ENCODE measurements around the gene NR6A1. TPM values are rescaled to one million over a fixed set of nuclear protein-coding genes. Genes with fewer than 3 reads are reported as not detected.

The NR6A1 gene
- total and polyA plus RNA-seq, 2 of the 13 experiments (the other 11 are each of a cell fraction or from before 2014, with no cell fraction given): 28.1 to 31.5 TPM

DNA sequence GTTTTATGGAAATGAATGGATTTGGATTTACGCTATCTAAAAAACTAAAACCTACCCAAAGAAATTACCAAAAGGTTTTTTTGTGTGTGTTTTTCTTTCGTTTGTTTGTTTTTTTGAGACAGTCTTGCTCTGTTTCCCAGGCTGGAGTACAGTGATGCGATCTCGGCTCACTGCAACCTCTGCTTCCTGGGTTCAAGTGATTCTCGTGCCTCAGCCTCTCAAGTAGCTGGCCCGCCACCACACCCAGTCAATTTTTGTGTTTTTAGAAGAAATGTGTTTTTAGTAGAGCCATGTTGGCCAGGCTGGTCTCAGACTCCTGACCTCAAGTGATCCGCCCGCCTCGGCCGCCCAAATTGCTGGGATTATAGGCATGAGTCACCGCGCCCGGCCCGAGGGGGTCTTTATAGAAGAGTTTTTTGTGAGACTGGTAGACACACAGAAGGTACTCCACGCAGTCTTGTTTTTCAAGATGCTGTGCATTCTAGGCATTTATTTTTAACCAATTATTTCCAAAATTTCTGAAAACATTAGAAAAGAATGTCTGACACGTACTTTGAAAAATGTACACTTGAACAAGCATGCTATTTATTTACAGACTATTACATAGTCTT is 75.7 kb downstream of the NR6A1 start:
- H3K27me3 ChIP-seq (ENCODE audit: control insufficient read depth in 1 of 2, insufficient read depth in 2 of 2, low read length in 2 of 2): no peaks in the 10 kb centered on the region
- WGBS (ENCODE audit: low lambda C conversion rate): 36% methylated on average over 16 of the region's 16 CpGs
- CTCF ChIA-PET (ENCODE audit: low intra/inter-chr PET ratio, low total read pairs): no interaction called here
- TF ChIP-seq ZNF687 (CRISPR knock-in tag; IDR thresholded peaks at IDR 0.05) (peak; percentile 23; the same call in 1 of the 2 replicates), SOX6 (IDR thresholded peaks at IDR 0.05) (no peak), SOX6 (CRISPR knock-in tag; IDR thresholded peaks at IDR 0.05) (peak; percentile 26; the same call in 1 of the 2 replicates), ZNF124 (CRISPR knock-in tag; IDR thresholded peaks at IDR 0.05) (peak; percentile 9; the same call in 1 of the 2 replicates), ZNF20 (CRISPR knock-in tag; IDR thresholded peaks at IDR 0.05) (no peak), ZNF792 (CRISPR knock-in tag; IDR thresholded peaks at IDR 0.05) (0 out of 2 replicates have a peak, but pooled peaks have one; percentile 3), BCL3 (CRISPR knock-in tag; IDR thresholded peaks at IDR 0.05) (no peak), HOXA9 (CRISPR knock-in tag; IDR thresholded peaks at IDR 0.05; ENCODE audit: borderline replicate concordance) (no peak), FOSL2 (CRISPR knock-in tag; IDR thresholded peaks at IDR 0.05) (peak; percentile 60; the same call in 1 of the 2 replicates), JDP2 (CRISPR knock-in tag; IDR thresholded peaks at IDR 0.05; ENCODE audit: borderline replicate concordance) (no peak)
- TF ChIP-seq, protein P1, sequence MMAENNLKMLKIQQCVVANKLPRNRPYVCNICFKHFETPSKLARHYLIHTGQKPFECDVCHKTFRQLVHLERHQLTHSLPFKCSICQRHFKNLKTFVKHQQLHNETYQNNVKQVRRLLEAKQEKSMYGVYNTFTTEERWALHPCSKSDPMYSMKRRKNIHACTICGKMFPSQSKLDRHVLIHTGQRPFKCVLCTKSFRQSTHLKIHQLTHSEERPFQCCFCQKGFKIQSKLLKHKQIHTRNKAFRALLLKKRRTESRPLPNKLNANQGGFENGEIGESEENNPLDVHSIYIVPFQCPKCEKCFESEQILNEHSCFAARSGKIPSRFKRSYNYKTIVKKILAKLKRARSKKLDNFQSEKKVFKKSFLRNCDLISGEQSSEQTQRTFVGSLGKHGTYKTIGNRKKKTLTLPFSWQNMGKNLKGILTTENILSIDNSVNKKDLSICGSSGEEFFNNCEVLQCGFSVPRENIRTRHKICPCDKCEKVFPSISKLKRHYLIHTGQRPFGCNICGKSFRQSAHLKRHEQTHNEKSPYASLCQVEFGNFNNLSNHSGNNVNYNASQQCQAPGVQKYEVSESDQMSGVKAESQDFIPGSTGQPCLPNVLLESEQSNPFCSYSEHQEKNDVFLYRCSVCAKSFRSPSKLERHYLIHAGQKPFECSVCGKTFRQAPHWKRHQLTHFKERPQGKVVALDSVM (CRISPR knock-in tag; IDR thresholded peaks at IDR 0.05): 0 out of 2 replicates have a peak, but pooled peaks have one; percentile 52
- no peaks in the 10 kb centered on the region for H3K36me3 ChIP-seq (replicated peaks in 1 of 2; ENCODE audit: control insufficient read depth in 1 of 2, insufficient read depth in 2 of 2, low read length in 2 of 2)
- in situ Hi-C loops (cut with HindIII; ENCODE audit: extremely low pct_ligation_motif_present, low pct_unique_long_range_greater_than_20kb): no loop called here
- H3K27ac ChIP-seq (ENCODE audit: extremely low read length, insufficient read depth, low read length): peak overlapping the region; percentile 55
- peaks cover 18% of the 10 kb centered on the region for H3K79me2 ChIP-seq (ENCODE audit: insufficient read depth, low read length)
- H3K9ac ChIP-seq (ENCODE audit: insufficient read depth, low read depth, low read length): no peak overlapping the region; the same call in 1 of the 2 replicates
- H3K9me3 ChIP-seq (ENCODE audit: low read length): no peaks in the 10 kb centered on the region
- no peak overlapping the region for H2AFZ ChIP-seq (ENCODE audit: low read length)
- no peaks in the 10 kb centered on the region for H4K20me1 ChIP-seq (ENCODE audit: insufficient read depth, low read length)
- DNase-seq (ENCODE audit: low spot score): no peak
- no peak for FAIRE-seq
- peak; percentile 62 for ATAC-seq
- H3K4me2 ChIP-seq (ENCODE audit: low read depth, low read length): peak overlapping the region; percentile 62
- POLR2A ChIA-PET: interaction anchor here (0.9 to 1.0 kb wide), 2 partner anchors 36 to 78 kb away, joined by 3 to 4 read pairs; no protein-coding TSS in a partner anchor
- intact Hi-C loops (cut with micrococcal nuclease; ENCODE audit: unreplicated experiment): no loop called here
- H3K4me3 ChIP-seq (replicated peaks in 1 of 3; ENCODE audit: insufficient read depth in 1 of 3, low read depth in 2 of 3, low read length in 3 of 3): peak overlapping the region; percentile 17 to 43 (median 21); a peak in 4 of 6 replicates
- no TSS peak for BruUV-seq (replicated peaks)
- H3K4me1 ChIP-seq (ENCODE audit: insufficient read depth, low read length): peaks cover 55% of the 10 kb centered on the region
